HCT116 (cell line): ENCODE measurements around the gene IMMP2L.

Experiments
- ELF1 ChIP-seq: IDR thresholded peaks from 2 replicates; pipeline ENCODE4 v1.6.1; 2012; ENCODE audit warnings: low read depth, borderline replicate concordance
- EZH2 ChIP-seq: fragments of 200-600 bp; sonication (generic); IDR thresholded peaks from 2 replicates; pipeline ENCODE4 v1.6.1; 2017; ENCODE audit warnings: antibody characterized with exemption, mixed run types
- EZH2phosphoT487 ChIP-seq: fragments of 200-600 bp; IDR thresholded peaks from 2 replicates; pipeline ENCODE4 v1.6.1; 2018; ENCODE audit warnings: antibody characterized with exemption, borderline replicate concordance
- JUND ChIP-seq: IDR thresholded peaks from 2 replicates; pipeline ENCODE4 v1.6.1; 2012
- POLR2A ChIP-seq: IDR thresholded peaks from 2 replicates; pipeline ENCODE4 v1.7.0; 2011; ENCODE audit warnings: borderline replicate concordance; ENCODE audit not compliant: insufficient read depth, insufficient read length; ENCODE audit errors: extremely low read depth
- POLR2AphosphoS5 ChIP-seq: IDR thresholded peaks from 2 replicates; pipeline ENCODE4 v1.6.1; 2011; ENCODE audit warnings: mild to moderate bottlenecking, low read depth, low read length, moderate library complexity
- SP1 ChIP-seq: IDR thresholded peaks from 2 replicates; pipeline ENCODE4 v1.6.1; 2012; ENCODE audit warnings: low read depth
- SRF ChIP-seq: IDR thresholded peaks from 2 replicates; pipeline ENCODE4 v1.6.1; 2012; ENCODE audit warnings: low read depth
- YY1 ChIP-seq: IDR thresholded peaks from 2 replicates; pipeline ENCODE4 v1.6.1; 2011; ENCODE audit warnings: low read length, low read depth, moderate library complexity, mild to moderate bottlenecking; ENCODE audit not compliant: insufficient replicate concordance; ENCODE audit errors: extremely low read depth
- ZFX ChIP-seq: fragments of 450-650 bp; IDR thresholded peaks from 2 replicates; pipeline ENCODE4 v1.6.1; 2017
- ZNF274 ChIP-seq: fragments of 200-500 bp; sonication (Bioruptor generic); IDR thresholded peaks from 2 replicates; pipeline ENCODE4 v1.6.1; 2014; ENCODE audit warnings: mild to moderate bottlenecking, low read depth, low read length, inconsistent platforms
- TF ChIP-seq, protein P1 (sequence below), 3 experiments: fragments of 200-600 bp in 1 of 3; sonication (generic) in 1 of 3; IDR thresholded peaks in 2 of 3; conservative IDR thresholded peaks in 1 of 3; 2 replicates each; pipeline ENCODE4 v1.5.1; 2012 to 2017; ENCODE audit warnings: low read depth in 2 of 3, low read length in 2 of 3, antibody characterized with exemption in 1 of 3, borderline replicate concordance in 1 of 3, control low read depth in 1 of 3, mild to moderate bottlenecking in 1 of 3, mixed read lengths in 1 of 3, mixed run types in 1 of 3, moderate library complexity in 1 of 3; ENCODE audit not compliant: insufficient read depth in 1 of 3
- TF ChIP-seq, protein P2 (sequence below): IDR thresholded peaks from 2 replicates; pipeline ENCODE4 v1.6.1; 2012; ENCODE audit warnings: low read depth
- TF ChIP-seq, protein P3 (sequence below): IDR thresholded peaks from 2 replicates; pipeline ENCODE4 v1.6.1; 2012

DNA sequence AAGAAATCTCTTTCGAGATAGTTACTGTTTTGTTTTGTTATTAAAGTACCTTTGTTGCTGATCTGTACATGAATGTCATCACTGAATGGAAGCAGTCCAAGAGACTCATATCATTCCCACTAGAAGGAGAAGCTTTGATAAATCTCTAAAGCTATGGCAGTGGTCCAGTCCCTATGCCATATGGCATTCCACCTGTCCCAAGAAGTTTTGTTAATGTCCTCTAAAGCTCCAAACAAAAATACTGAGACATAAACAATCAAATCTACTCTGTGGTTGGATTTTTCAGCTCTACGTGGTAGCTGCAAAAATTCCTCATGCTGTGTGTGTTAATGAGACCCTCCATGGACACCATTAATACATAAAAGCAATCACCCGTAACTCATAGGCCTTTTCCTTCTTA lies 377.3 kb downstream of the IMMP2L start:
- TF ChIP-seq ZNF274 = no peak
- TF ChIP-seq, protein P1, sequence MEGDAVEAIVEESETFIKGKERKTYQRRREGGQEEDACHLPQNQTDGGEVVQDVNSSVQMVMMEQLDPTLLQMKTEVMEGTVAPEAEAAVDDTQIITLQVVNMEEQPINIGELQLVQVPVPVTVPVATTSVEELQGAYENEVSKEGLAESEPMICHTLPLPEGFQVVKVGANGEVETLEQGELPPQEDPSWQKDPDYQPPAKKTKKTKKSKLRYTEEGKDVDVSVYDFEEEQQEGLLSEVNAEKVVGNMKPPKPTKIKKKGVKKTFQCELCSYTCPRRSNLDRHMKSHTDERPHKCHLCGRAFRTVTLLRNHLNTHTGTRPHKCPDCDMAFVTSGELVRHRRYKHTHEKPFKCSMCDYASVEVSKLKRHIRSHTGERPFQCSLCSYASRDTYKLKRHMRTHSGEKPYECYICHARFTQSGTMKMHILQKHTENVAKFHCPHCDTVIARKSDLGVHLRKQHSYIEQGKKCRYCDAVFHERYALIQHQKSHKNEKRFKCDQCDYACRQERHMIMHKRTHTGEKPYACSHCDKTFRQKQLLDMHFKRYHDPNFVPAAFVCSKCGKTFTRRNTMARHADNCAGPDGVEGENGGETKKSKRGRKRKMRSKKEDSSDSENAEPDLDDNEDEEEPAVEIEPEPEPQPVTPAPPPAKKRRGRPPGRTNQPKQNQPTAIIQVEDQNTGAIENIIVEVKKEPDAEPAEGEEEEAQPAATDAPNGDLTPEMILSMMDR (IDR thresholded peaks at IDR 0.05 in 2 of 3, conservative IDR thresholded peaks at IDR 0.05 in 1 of 3; ENCODE audit: borderline replicate concordance in 1 of 3, insufficient read depth in 1 of 3, low read depth in 2 of 3, low read length in 2 of 3) = no peak
- no peak for TF ChIP-seq ELF1
- TF ChIP-seq EZH2phosphoT487 = no peak
- TF ChIP-seq SRF = no peak
- no peak for TF ChIP-seq EZH2
- TF ChIP-seq ZFX = no peak
- no peak for TF ChIP-seq POLR2AphosphoS5
- TF ChIP-seq, protein P2, sequence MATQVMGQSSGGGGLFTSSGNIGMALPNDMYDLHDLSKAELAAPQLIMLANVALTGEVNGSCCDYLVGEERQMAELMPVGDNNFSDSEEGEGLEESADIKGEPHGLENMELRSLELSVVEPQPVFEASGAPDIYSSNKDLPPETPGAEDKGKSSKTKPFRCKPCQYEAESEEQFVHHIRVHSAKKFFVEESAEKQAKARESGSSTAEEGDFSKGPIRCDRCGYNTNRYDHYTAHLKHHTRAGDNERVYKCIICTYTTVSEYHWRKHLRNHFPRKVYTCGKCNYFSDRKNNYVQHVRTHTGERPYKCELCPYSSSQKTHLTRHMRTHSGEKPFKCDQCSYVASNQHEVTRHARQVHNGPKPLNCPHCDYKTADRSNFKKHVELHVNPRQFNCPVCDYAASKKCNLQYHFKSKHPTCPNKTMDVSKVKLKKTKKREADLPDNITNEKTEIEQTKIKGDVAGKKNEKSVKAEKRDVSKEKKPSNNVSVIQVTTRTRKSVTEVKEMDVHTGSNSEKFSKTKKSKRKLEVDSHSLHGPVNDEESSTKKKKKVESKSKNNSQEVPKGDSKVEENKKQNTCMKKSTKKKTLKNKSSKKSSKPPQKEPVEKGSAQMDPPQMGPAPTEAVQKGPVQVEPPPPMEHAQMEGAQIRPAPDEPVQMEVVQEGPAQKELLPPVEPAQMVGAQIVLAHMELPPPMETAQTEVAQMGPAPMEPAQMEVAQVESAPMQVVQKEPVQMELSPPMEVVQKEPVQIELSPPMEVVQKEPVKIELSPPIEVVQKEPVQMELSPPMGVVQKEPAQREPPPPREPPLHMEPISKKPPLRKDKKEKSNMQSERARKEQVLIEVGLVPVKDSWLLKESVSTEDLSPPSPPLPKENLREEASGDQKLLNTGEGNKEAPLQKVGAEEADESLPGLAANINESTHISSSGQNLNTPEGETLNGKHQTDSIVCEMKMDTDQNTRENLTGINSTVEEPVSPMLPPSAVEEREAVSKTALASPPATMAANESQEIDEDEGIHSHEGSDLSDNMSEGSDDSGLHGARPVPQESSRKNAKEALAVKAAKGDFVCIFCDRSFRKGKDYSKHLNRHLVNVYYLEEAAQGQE = no peak
- TF ChIP-seq POLR2A = no peak
- TF ChIP-seq YY1 = no peak
- TF ChIP-seq SP1 = no peak
- TF ChIP-seq, protein P3, sequence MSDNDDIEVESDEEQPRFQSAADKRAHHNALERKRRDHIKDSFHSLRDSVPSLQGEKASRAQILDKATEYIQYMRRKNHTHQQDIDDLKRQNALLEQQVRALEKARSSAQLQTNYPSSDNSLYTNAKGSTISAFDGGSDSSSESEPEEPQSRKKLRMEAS = no peak
- no peak for TF ChIP-seq JUND
